Measurements from ENCODE around the gene ABHD12B.

ABHD12B gene

GRCh38 chr14:50871914-50872732 is at the start of gene ABHD12B:
TSS of gene ABHD12B (plus strand) at chr14:50872053. CDS start at chr14:50872175, 122 bp downstream.
- DNase-seq (ENCODE audit: low read depth): no peak

GRCh38 chr14:50822501-50823042 is 49.3 kb upstream of the ABHD12B start:
- no peak for DNase-seq (ENCODE audit: low read depth)

- DNase-seq (ENCODE audit: low read depth): no peak
Measured at GRCh38 chr14:50823051-50823761, 48.6 kb upstream of the ABHD12B start.

- no peak for DNase-seq (ENCODE audit: low read depth)
Measured at GRCh38 chr14:50823762-50824636, 47.9 kb upstream of the ABHD12B start.

- DNase-seq (ENCODE audit: low read depth): no peak
Measured at GRCh38 chr14:50825307-50825706, 46.5 kb upstream of the ABHD12B start.

GRCh38 chr14:50826681-50827080 is 45.2 kb upstream of the ABHD12B start:
- DNase-seq (ENCODE audit: low read depth): no peak

- no peak for DNase-seq (ENCODE audit: low read depth)
Measured at GRCh38 chr14:50828721-50829488, 42.9 kb upstream of the ABHD12B start.

GRCh38 chr14:50829489-50830043 is 42.3 kb upstream of the ABHD12B start:
- DNase-seq (ENCODE audit: low read depth): no peak

GRCh38 chr14:50830044-50830931 is 41.6 kb upstream of the ABHD12B start:
- peak; percentile 49 for DNase-seq (ENCODE audit: low read depth)

GRCh38 chr14:50830932-50831725 is 40.7 kb upstream of the ABHD12B start, which contains the start of gene NIN:
TSS of gene NIN (minus strand) at chr14:50831162. CDS start at chr14:50822056, 9,106 bp downstream.
- peak; percentile 55 for DNase-seq (ENCODE audit: low read depth)

- no peak for DNase-seq (ENCODE audit: low read depth)
Measured at GRCh38 chr14:50831726-50832168, 40.1 kb upstream of the ABHD12B start.

GRCh38 chr14:50832935-50833630 is 38.8 kb upstream of the ABHD12B start:
- no peak for DNase-seq (ENCODE audit: low read depth)

- DNase-seq (ENCODE audit: low read depth): no peak
Measured at GRCh38 chr14:50834802-50835276, 37.0 kb upstream of the ABHD12B start.

- DNase-seq (ENCODE audit: low read depth): no peak
Measured at GRCh38 chr14:50835280-50835679, 36.6 kb upstream of the ABHD12B start.

- no peak for DNase-seq (ENCODE audit: low read depth)
Measured at GRCh38 chr14:50836515-50836914, 35.3 kb upstream of the ABHD12B start.

- DNase-seq (ENCODE audit: low read depth): no peak
Measured at GRCh38 chr14:50837271-50837670, 34.6 kb upstream of the ABHD12B start.

GRCh38 chr14:50837850-50838470 is 33.9 kb upstream of the ABHD12B start:
- DNase-seq (ENCODE audit: low read depth): no peak

- no peak for DNase-seq (ENCODE audit: low read depth)
Measured at GRCh38 chr14:50839048-50839447, 32.8 kb upstream of the ABHD12B start.

Data from T-helper 22 cell (primary cell).